Vagina (tissue), 2 donors: ENCODE measurements around the gene IFI35.
A peak's percentile ranks its signal among the peaks of the same experiment; 100 is the strongest.

Experiments used
- POLR2A ChIP-seq, 2 donors: fragments of 450-650 bp; IDR thresholded peaks; one replicate each; pipeline ENCODE4 v1.6.1; 2017; ENCODE audit warnings: antibody characterized with exemption in 2 of 2, mild to moderate bottlenecking in 2 of 2, moderate library complexity in 2 of 2
- POLR2AphosphoS5 ChIP-seq, 2 donors: sonication (generic); formaldehyde crosslinking; IDR thresholded peaks; one replicate each; pipeline ENCODE4 v1.9.0; 2017; ENCODE audit warnings: antibody characterized with exemption in 2 of 2, mild to moderate bottlenecking in 2 of 2, low read depth in 1 of 2; ENCODE audit not compliant: insufficient read depth in 1 of 2
- TF ChIP-seq, protein P1 (sequence below), 3 experiments: fragments of 450-650 bp in 2 of 3; fragments of 200-600 bp in 1 of 3; sonication (generic) in 1 of 3; IDR thresholded peaks; one replicate each; pipeline ENCODE4 v1.5.1; 2017 to 2019; ENCODE audit warnings: antibody characterized with exemption in 3 of 3, mild to moderate bottlenecking in 2 of 3, moderate library complexity in 2 of 3

DNA sequence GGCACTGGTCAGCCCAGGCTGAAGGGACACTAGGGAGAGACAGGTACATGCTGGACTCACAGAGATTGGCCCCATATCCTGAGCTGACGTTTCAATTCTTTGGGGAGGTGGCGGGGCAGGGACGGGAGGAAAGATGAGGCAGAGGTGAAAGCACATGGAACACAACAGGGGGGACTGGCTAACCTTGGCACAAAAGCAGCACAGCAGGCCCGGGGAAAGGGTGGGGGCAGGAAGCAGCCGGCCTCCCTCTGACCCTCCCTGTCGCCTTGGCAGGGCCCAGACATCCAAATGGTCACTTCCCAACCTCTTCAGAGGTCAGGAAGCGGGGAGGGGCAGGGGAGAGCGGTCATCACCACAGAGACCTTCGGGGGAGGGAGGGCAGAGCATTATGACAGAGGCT lies 9.0 kb downstream of the IFI35 start:
- TF ChIP-seq POLR2A (IDR thresholded peaks at IDR 0.05) (no peak), POLR2AphosphoS5 (IDR thresholded peaks at IDR 0.05; ENCODE audit: insufficient read depth in 1 of 2, low read depth in 1 of 2) (peak in 1 of 2 donors; percentile 49)
- TF ChIP-seq, protein P1, sequence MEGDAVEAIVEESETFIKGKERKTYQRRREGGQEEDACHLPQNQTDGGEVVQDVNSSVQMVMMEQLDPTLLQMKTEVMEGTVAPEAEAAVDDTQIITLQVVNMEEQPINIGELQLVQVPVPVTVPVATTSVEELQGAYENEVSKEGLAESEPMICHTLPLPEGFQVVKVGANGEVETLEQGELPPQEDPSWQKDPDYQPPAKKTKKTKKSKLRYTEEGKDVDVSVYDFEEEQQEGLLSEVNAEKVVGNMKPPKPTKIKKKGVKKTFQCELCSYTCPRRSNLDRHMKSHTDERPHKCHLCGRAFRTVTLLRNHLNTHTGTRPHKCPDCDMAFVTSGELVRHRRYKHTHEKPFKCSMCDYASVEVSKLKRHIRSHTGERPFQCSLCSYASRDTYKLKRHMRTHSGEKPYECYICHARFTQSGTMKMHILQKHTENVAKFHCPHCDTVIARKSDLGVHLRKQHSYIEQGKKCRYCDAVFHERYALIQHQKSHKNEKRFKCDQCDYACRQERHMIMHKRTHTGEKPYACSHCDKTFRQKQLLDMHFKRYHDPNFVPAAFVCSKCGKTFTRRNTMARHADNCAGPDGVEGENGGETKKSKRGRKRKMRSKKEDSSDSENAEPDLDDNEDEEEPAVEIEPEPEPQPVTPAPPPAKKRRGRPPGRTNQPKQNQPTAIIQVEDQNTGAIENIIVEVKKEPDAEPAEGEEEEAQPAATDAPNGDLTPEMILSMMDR (IDR thresholded peaks at IDR 0.05), result no peak
